Measurements from ENCODE around the gene PTPRE. TPM values are rescaled to one million over a fixed set of nuclear protein-coding genes. Genes with fewer than 3 reads are reported as not detected.
A peak's percentile ranks its signal among the peaks of the same experiment; 100 is the strongest.

PTPRE gene
- total RNA-seq, 3 donors from 2014 or later (not counting 1 experiment from before 2014, with no cell fraction given): 274 to 280 (median 275) TPM

- Histone ChIP-seq H3K27ac (ENCODE audit: low read length) (no peak overlapping the region), H3K4me1 (ENCODE audit: control insufficient read depth, insufficient read depth, low read length) (no peaks in the 10 kb centered on the region), H3K9me3 (ENCODE audit: control insufficient read depth, insufficient read depth, low read length) (no peaks in the 10 kb centered on the region), H3K36me3 (ENCODE audit: control insufficient read depth, insufficient read depth, low read length) (no peaks in the 10 kb centered on the region), H3K4me3 (ENCODE audit: low read length) (no peak overlapping the region), H3K27me3 (ENCODE audit: control insufficient read depth, insufficient read depth, low read length) (no peaks in the 10 kb centered on the region)
- no peak for DNase-seq
- Mint-ChIP-seq H3K4me3 (no peak overlapping the region), H3K27ac (no peak overlapping the region), H3K27me3 (ENCODE audit: low read depth in 2 of 2) (peaks cover 17 to 28% of the 10 kb centered on the region in 2 donors), H3K9me3 (no peaks in the 10 kb centered on the region), H3K4me1 (peaks cover 0 to 14% of the 10 kb centered on the region in 2 donors), H3K36me3 (no peaks in the 10 kb centered on the region)
- no peak for ATAC-seq
- no peak for TF ChIP-seq CTCF (IDR thresholded peaks at IDR 0.05)
- 29% methylated on average over 7 of the region's 7 CpGs for WGBS (ENCODE audit: insufficient coverage)
- intact Hi-C loops (cut with micrococcal nuclease): no loop called here
Measured at GRCh38 chr10:127942811-127943210, 35.9 kb downstream of the PTPRE start.

GRCh38 chr10:127943336-127943910 lies 36.5 kb downstream of the PTPRE start:
- no peaks in the 10 kb centered on the region for H3K36me3 ChIP-seq (ENCODE audit: control insufficient read depth, insufficient read depth, low read length)
- no peak overlapping the region for H3K4me3 ChIP-seq (ENCODE audit: low read length)
- 84% methylated on average over 10 of the region's 10 CpGs for WGBS (ENCODE audit: insufficient coverage)
- H3K27me3 Mint-ChIP-seq (ENCODE audit: low read depth in 2 of 2): peaks cover 12 to 28% of the 10 kb centered on the region in 2 donors
- no peaks in the 10 kb centered on the region for H3K36me3 Mint-ChIP-seq
- no peaks in the 10 kb centered on the region for H3K4me1 ChIP-seq (ENCODE audit: control insufficient read depth, insufficient read depth, low read length)
- intact Hi-C loops (cut with micrococcal nuclease): no loop called here
- H3K9me3 ChIP-seq (ENCODE audit: control insufficient read depth, insufficient read depth, low read length): no peaks in the 10 kb centered on the region
- H3K4me3 Mint-ChIP-seq: no peak overlapping the region
- no peak for DNase-seq
- no peak overlapping the region for H3K27ac ChIP-seq (ENCODE audit: low read length)
- no peaks in the 10 kb centered on the region for H3K9me3 Mint-ChIP-seq
- peaks cover 0 to 14% of the 10 kb centered on the region in 2 donors for H3K4me1 Mint-ChIP-seq
- H3K27ac Mint-ChIP-seq: no peak overlapping the region
- TF ChIP-seq CTCF (IDR thresholded peaks at IDR 0.05): no peak
- ATAC-seq: no peak
- no peaks in the 10 kb centered on the region for H3K27me3 ChIP-seq (ENCODE audit: control insufficient read depth, insufficient read depth, low read length)

GRCh38 chr10:127944256-127944655 lies 37.4 kb downstream of the PTPRE start:
- Histone ChIP-seq H3K36me3 (ENCODE audit: control insufficient read depth, insufficient read depth, low read length) (no peaks in the 10 kb centered on the region), H3K4me1 (ENCODE audit: control insufficient read depth, insufficient read depth, low read length) (no peaks in the 10 kb centered on the region), H3K9me3 (ENCODE audit: control insufficient read depth, insufficient read depth, low read length) (no peaks in the 10 kb centered on the region), H3K27ac (ENCODE audit: low read length) (no peak overlapping the region), H3K4me3 (ENCODE audit: low read length) (no peak overlapping the region), H3K27me3 (ENCODE audit: control insufficient read depth, insufficient read depth, low read length) (no peaks in the 10 kb centered on the region)
- peaks cover 0 to 14% of the 10 kb centered on the region in 2 donors for H3K4me1 Mint-ChIP-seq
- H3K27ac Mint-ChIP-seq: no peak overlapping the region
- intact Hi-C loops (cut with micrococcal nuclease): no loop called here
- H3K9me3 Mint-ChIP-seq: no peaks in the 10 kb centered on the region
- TF ChIP-seq CTCF (IDR thresholded peaks at IDR 0.05): no peak
- no peak for DNase-seq
- H3K27me3 Mint-ChIP-seq (ENCODE audit: low read depth in 2 of 2): peaks cover 12 to 20% of the 10 kb centered on the region in 2 donors
- no peak overlapping the region for H3K4me3 Mint-ChIP-seq
- no peaks in the 10 kb centered on the region for H3K36me3 Mint-ChIP-seq
- 95% methylated on average over 2 of the region's 2 CpGs for WGBS (ENCODE audit: insufficient coverage)
- no peak for ATAC-seq

- ATAC-seq (no peak), DNase-seq (peak in 1 of 2 donors; percentile 57)
- H3K36me3 ChIP-seq (ENCODE audit: control insufficient read depth, insufficient read depth, low read length): no peaks in the 10 kb centered on the region
- peaks cover 9 to 12% of the 10 kb centered on the region in 2 donors for H3K27me3 Mint-ChIP-seq (ENCODE audit: low read depth in 2 of 2)
- intact Hi-C loops (cut with micrococcal nuclease): no loop called here
- H3K4me1 ChIP-seq (ENCODE audit: control insufficient read depth, insufficient read depth, low read length): no peaks in the 10 kb centered on the region
- H3K4me1 Mint-ChIP-seq: peaks cover 0 to 14% of the 10 kb centered on the region in 2 donors
- 42% methylated on average over 2 of the region's 2 CpGs for WGBS (ENCODE audit: insufficient coverage)
- H3K4me3 ChIP-seq (ENCODE audit: low read length): no peak overlapping the region
- no peak for TF ChIP-seq CTCF (IDR thresholded peaks at IDR 0.05)
- H3K36me3 Mint-ChIP-seq: no peaks in the 10 kb centered on the region
- H3K27ac ChIP-seq (ENCODE audit: low read length): no peak overlapping the region
- no peak overlapping the region for H3K4me3 Mint-ChIP-seq
- no peaks in the 10 kb centered on the region for H3K9me3 Mint-ChIP-seq
- no peak overlapping the region for H3K27ac Mint-ChIP-seq
- H3K9me3 ChIP-seq (ENCODE audit: control insufficient read depth, insufficient read depth, low read length): no peaks in the 10 kb centered on the region
- no peaks in the 10 kb centered on the region for H3K27me3 ChIP-seq (ENCODE audit: control insufficient read depth, insufficient read depth, low read length)
Measured at GRCh38 chr10:127945341-127945758, 38.4 kb downstream of the PTPRE start.
